ENCODE results near the gene CSNK1D.

Gene CSNK1D

DNA sequence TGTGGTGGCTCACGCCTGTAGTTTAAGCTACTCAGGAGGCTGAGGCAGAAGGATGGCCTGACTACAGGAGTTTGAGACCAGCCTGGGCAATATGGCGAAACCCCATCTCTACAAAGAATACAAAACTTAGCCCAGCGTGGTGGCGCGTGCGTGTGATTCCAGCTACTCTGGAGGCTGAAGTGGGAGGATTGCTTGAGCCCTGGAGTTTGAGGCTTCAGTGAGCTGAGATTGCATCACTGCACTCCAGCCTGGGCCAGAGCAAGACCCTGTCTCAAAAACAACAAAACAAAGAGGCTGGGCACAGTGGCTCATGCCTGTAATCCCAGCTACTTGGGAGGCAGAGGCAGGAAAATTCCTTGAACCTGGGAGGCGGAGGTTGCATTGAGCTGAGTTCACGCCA, 7.0 kb upstream of the CSNK1D start:
- Histone ChIP-seq H3K27me3 (ENCODE audit: insufficient read depth, low read length, poor library complexity) (no peaks in the 10 kb centered on the region), H3K9ac (ENCODE audit: low read depth, low read length) (no peak overlapping the region), H3K4me1 (ENCODE audit: insufficient read depth, low read length) (no peaks in the 10 kb centered on the region), H3K27ac (ENCODE audit: low read length) (no peak overlapping the region), H3K4me3 (ENCODE audit: low read depth in 1 of 2, low read length in 2 of 2) (no peak overlapping the region), H2AFZ (ENCODE audit: low read depth, low read length) (no peak overlapping the region), H4K20me1 (ENCODE audit: insufficient read depth, low read length) (no peaks in the 10 kb centered on the region), H3K9me3 (ENCODE audit: insufficient read depth, low read length, severe bottlenecking) (no peaks in the 10 kb centered on the region), H3K79me2 (ENCODE audit: insufficient read depth, low read length) (no peaks in the 10 kb centered on the region), H3K4me2 (ENCODE audit: insufficient read depth, low read length) (no peak overlapping the region), H3K36me3 (ENCODE audit: insufficient read depth, low read length) (no peaks in the 10 kb centered on the region)
- ATAC-seq (ENCODE audit: insufficient read depth, low read depth) (no peak), DNase-seq (no peak)
- TF ChIP-seq EZH2 (IDR thresholded peaks at IDR 0.05; ENCODE audit: borderline replicate concordance, low read depth, low read length, severe bottlenecking) (no peak), CTCF (IDR thresholded peaks at IDR 0.05; ENCODE audit: borderline replicate concordance, extremely low read depth, low read length, poor library complexity, severe bottlenecking) (no peak)

DNA sequence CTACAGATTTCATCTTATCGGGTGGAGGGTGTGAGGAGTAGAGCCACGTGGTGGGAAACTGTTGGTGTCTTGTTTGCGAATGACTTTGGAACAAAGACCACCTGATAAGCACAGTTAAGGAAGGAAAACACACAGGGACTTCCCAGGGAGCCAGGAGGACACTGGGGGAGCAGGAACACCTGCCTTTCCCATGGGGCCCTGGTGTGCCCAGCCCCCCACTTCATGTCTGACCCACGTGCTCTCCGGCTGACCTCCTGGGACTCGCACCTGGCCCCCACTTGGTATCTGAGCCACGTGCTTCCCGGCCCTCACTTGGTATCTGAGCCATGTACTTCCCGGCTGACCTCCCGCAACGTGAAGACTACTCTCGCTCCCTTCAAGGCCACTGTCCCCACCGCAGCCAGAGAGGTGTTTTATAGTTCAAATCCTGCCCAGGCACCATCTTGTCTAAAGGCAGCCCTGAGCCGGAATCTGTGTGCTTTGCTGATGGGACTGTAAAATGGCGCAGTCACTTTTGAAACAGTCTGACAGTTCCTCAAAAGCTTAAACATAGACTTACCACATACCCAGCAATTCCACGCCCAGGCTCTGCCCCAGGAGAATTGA, 5.4 kb upstream of the CSNK1D start:
- H3K4me1 ChIP-seq (ENCODE audit: insufficient read depth, low read length): peaks cover 6% of the 10 kb centered on the region
- no peak for DNase-seq
- H3K4me2 ChIP-seq (ENCODE audit: insufficient read depth, low read length): no peak overlapping the region

GRCh38 chr17:82278308-82278707, 4.8 kb upstream of the CSNK1D start:
- H3K4me1 ChIP-seq (ENCODE audit: insufficient read depth, low read length): peaks cover 10% of the 10 kb centered on the region
- ATAC-seq (ENCODE audit: insufficient read depth, low read depth): no peak

More for the DNA sequence above, 5.4 kb upstream of the CSNK1D start:
- Histone ChIP-seq H3K9ac (ENCODE audit: low read depth, low read length) (no peak overlapping the region), H3K79me2 (ENCODE audit: insufficient read depth, low read length) (no peaks in the 10 kb centered on the region), H3K4me3 (ENCODE audit: low read depth in 1 of 2, low read length in 2 of 2) (no peak overlapping the region), H2AFZ (ENCODE audit: low read depth, low read length) (no peak overlapping the region), H3K36me3 (ENCODE audit: insufficient read depth, low read length) (no peaks in the 10 kb centered on the region), H4K20me1 (ENCODE audit: insufficient read depth, low read length) (no peaks in the 10 kb centered on the region), H3K9me3 (ENCODE audit: insufficient read depth, low read length, severe bottlenecking) (no peaks in the 10 kb centered on the region), H3K27ac (ENCODE audit: low read length) (no peak overlapping the region), H3K27me3 (ENCODE audit: insufficient read depth, low read length, poor library complexity) (no peaks in the 10 kb centered on the region)
- no peak for ATAC-seq (ENCODE audit: insufficient read depth, low read depth)
- TF ChIP-seq CTCF (IDR thresholded peaks at IDR 0.05; ENCODE audit: borderline replicate concordance, extremely low read depth, low read length, poor library complexity, severe bottlenecking) (no peak), EZH2 (IDR thresholded peaks at IDR 0.05; ENCODE audit: borderline replicate concordance, low read depth, low read length, severe bottlenecking) (no peak)

More at GRCh38 chr17:82278308-82278707, 4.8 kb upstream of the CSNK1D start:
- Histone ChIP-seq H3K27ac (ENCODE audit: low read length) (no peak overlapping the region), H3K9ac (ENCODE audit: low read depth, low read length) (no peak overlapping the region), H3K4me2 (ENCODE audit: insufficient read depth, low read length) (no peak overlapping the region), H4K20me1 (ENCODE audit: insufficient read depth, low read length) (no peaks in the 10 kb centered on the region), H3K9me3 (ENCODE audit: insufficient read depth, low read length, severe bottlenecking) (no peaks in the 10 kb centered on the region), H3K4me3 (ENCODE audit: low read depth in 1 of 2, low read length in 2 of 2) (no peak overlapping the region), H3K36me3 (ENCODE audit: insufficient read depth, low read length) (no peaks in the 10 kb centered on the region), H3K79me2 (ENCODE audit: insufficient read depth, low read length) (peaks cover 1% of the 10 kb centered on the region; the same call in 1 of the 2 replicates), H3K27me3 (ENCODE audit: insufficient read depth, low read length, poor library complexity) (no peaks in the 10 kb centered on the region), H2AFZ (ENCODE audit: low read depth, low read length) (no peak overlapping the region)
- DNase-seq: no peak
- TF ChIP-seq CTCF (IDR thresholded peaks at IDR 0.05; ENCODE audit: borderline replicate concordance, extremely low read depth, low read length, poor library complexity, severe bottlenecking): no peak
- no peak for TF ChIP-seq EZH2 (IDR thresholded peaks at IDR 0.05; ENCODE audit: borderline replicate concordance, low read depth, low read length, severe bottlenecking)
